ENCODE measurements around the gene AIM2. TPM values are rescaled to one million over a fixed set of nuclear protein-coding genes. Genes with fewer than 3 reads are reported as not detected.
A peak's percentile ranks its signal among the peaks of the same experiment; 100 is the strongest.

The AIM2 gene
- total and polyA plus RNA-seq, 2 of the 4 experiments (the other 2 are of a cell fraction) = not detected

GRCh38 chr1:159067699-159068621 lies 8.6 kb downstream of the AIM2 start:
- Histone ChIP-seq H4K5ac (ENCODE audit: low read depth, low read length) (peak overlapping the region; percentile 58; the same call in 1 of the 2 replicates), H3K36me3 (ENCODE audit: control insufficient read depth, insufficient read depth, low read length) (no peaks in the 10 kb centered on the region), H4K8ac (ENCODE audit: low read depth in 2 of 2, low read length in 2 of 2) (no peak overlapping the region), H3K4ac (ENCODE audit: low read depth, low read length) (no peak overlapping the region), H3K27me3 (ENCODE audit: control insufficient read depth, insufficient read depth, low read length) (no peaks in the 10 kb centered on the region), H3K18ac (ENCODE audit: low read depth, low read length) (no peak overlapping the region), H3K79me1 (ENCODE audit: low read depth in 1 of 2, low read length in 2 of 2) (no peaks in the 10 kb centered on the region), H2BK120ac (ENCODE audit: low read depth, low read length) (no peak overlapping the region), H3K4me1 (ENCODE audit: control insufficient read depth, insufficient read depth, low read length) (0 out of 2 replicates have a peak, but pooled peaks cover 2% of the 10 kb centered on the region), H3K4me3 (ENCODE audit: insufficient read depth, low read depth, low read length) (no peak overlapping the region), H2AK9ac (replicated peaks; ENCODE audit: low read depth, low read length, poor library complexity) (no peak overlapping the region), H3K9ac (ENCODE audit: low read depth, low read length) (no peak overlapping the region), H2BK5ac (ENCODE audit: low read depth, low read length, poor library complexity, severe bottlenecking) (no peak overlapping the region), H2BK20ac (ENCODE audit: low read depth, low read length) (no peak overlapping the region), H4K20me1 (ENCODE audit: insufficient read depth, low read length) (no peaks in the 10 kb centered on the region), H3K4me2 (ENCODE audit: low read depth, low read length) (no peak overlapping the region), H3K56ac (ENCODE audit: extremely low read depth, insufficient read depth, low read length) (no peak overlapping the region), H2AK5ac (ENCODE audit: low read depth, low read length) (peak overlapping the region; percentile 49; the same call in 1 of the 2 replicates), H3K27ac (ENCODE audit: insufficient read depth, low read length) (no peak overlapping the region), H4K91ac (ENCODE audit: insufficient read depth, low read depth, low read length) (no peak overlapping the region), H3K23ac (ENCODE audit: low read depth, low read length) (no peak overlapping the region), H3K9me3 (ENCODE audit: control insufficient read depth, insufficient read depth, low read length) (no peaks in the 10 kb centered on the region), H3K9me1 (ENCODE audit: insufficient read depth, low read length) (no peaks in the 10 kb centered on the region), H3K14ac (replicated peaks; ENCODE audit: low read depth, low read length) (no peak overlapping the region), H2BK15ac (ENCODE audit: low read depth, low read length) (peak overlapping the region; percentile 44; the same call in 1 of the 3 replicates), H2AFZ (replicated peaks; ENCODE audit: low read length, poor library complexity) (peak overlapping the region; percentile 12)
- ChIA-PET POLR2A (ENCODE audit: unreplicated experiment) (no interaction called here), CTCF (interaction anchor here (1.3 kb wide), 1 partner anchor 865 kb away, joined by 4 read pairs; no protein-coding TSS in a partner anchor)
- DNase-seq = no peak
- intact Hi-C loops (cut with micrococcal nuclease) = no loop called here
- in situ Hi-C loops (cut with MboI; ENCODE audit: low sequenced_read_pairs) = no loop called here
- TF ChIP-seq SMC3 (IDR thresholded peaks at IDR 0.05; ENCODE audit: low read depth, low read length) = no peak
- no peak for TF ChIP-seq RFX5 (IDR thresholded peaks at IDR 0.05; ENCODE audit: low read depth, low read length)
- TF ChIP-seq NFE2L2 (IDR thresholded peaks at IDR 0.05; ENCODE audit: low read depth, low read length) = no peak
- TF ChIP-seq POLR2A (IDR thresholded peaks at IDR 0.05; ENCODE audit: low read depth, low read length) = no peak
- TF ChIP-seq MXI1 (IDR thresholded peaks at IDR 0.05; ENCODE audit: borderline replicate concordance, low read depth, low read length) = no peak
- TF ChIP-seq FOS (IDR thresholded peaks at IDR 0.05; ENCODE audit: low read depth, low read length) = no peak
- TF ChIP-seq MAFK (IDR thresholded peaks at IDR 0.05; ENCODE audit: low read depth, low read length) = no peak
- TF ChIP-seq, protein P1, sequence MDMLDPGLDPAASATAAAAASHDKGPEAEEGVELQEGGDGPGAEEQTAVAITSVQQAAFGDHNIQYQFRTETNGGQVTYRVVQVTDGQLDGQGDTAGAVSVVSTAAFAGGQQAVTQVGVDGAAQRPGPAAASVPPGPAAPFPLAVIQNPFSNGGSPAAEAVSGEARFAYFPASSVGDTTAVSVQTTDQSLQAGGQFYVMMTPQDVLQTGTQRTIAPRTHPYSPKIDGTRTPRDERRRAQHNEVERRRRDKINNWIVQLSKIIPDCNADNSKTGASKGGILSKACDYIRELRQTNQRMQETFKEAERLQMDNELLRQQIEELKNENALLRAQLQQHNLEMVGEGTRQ (IDR thresholded peaks at IDR 0.05; ENCODE audit: low read depth, low read length) = no peak
- no peak for TF ChIP-seq MAZ (IDR thresholded peaks at IDR 0.05; ENCODE audit: borderline replicate concordance, low read depth, low read length)
- TF ChIP-seq, protein P2, sequence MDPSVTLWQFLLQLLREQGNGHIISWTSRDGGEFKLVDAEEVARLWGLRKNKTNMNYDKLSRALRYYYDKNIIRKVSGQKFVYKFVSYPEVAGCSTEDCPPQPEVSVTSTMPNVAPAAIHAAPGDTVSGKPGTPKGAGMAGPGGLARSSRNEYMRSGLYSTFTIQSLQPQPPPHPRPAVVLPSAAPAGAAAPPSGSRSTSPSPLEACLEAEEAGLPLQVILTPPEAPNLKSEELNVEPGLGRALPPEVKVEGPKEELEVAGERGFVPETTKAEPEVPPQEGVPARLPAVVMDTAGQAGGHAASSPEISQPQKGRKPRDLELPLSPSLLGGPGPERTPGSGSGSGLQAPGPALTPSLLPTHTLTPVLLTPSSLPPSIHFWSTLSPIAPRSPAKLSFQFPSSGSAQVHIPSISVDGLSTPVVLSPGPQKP (IDR thresholded peaks at IDR 0.05; ENCODE audit: borderline replicate concordance, low read depth, low read length) = no peak
- TF ChIP-seq BHLHE40 (IDR thresholded peaks at IDR 0.05; ENCODE audit: low read depth, low read length) = no peak
- TF ChIP-seq CHD1 (IDR thresholded peaks at IDR 0.05; ENCODE audit: low read depth, low read length) = no peak
- no peak for TF ChIP-seq RAD21 (IDR thresholded peaks at IDR 0.05; ENCODE audit: low read length)
- TF ChIP-seq RCOR1 (IDR thresholded peaks at IDR 0.05; ENCODE audit: insufficient replicate concordance, low read length) = no peak
- WGBS, 2 experiments (ENCODE audit: extremely low coverage in 2 of 2, insufficient read length in 1 of 2) = 72% methylated on average over 3 of the region's 6 CpGs; no CpG with 5 or more reads in 1 of the 2 experiments
- dilution Hi-C loops (cut with HindIII; ENCODE audit: low sequenced_read_pairs, unreplicated experiment) = no loop called here
- no TSS peak for BruUV-seq (replicated peaks)
- no peak for ATAC-seq (ENCODE audit: low read depth)

All from IMR-90 (cell line).